DMS 273 (cell line): ENCODE measurements around the gene DAZAP1.
"Not testable (repeated sequence)": the region's sequence is repeated elsewhere in the genome, so short reads cannot be mapped to it uniquely, and the experiment has no call there.

ENCODE experiments used
- DNase-seq: peaks from one replicate; lab custom pipeline; 2025; ENCODE audit not compliant: unreplicated experiment; lab: John Stamatoyannopoulos, UW

The DAZAP1 gene

GRCh38 chr19:1439525-1440417 lies 32.4 kb downstream of the DAZAP1 start:
- DNase-seq: not testable (repeated sequence)

DNA sequence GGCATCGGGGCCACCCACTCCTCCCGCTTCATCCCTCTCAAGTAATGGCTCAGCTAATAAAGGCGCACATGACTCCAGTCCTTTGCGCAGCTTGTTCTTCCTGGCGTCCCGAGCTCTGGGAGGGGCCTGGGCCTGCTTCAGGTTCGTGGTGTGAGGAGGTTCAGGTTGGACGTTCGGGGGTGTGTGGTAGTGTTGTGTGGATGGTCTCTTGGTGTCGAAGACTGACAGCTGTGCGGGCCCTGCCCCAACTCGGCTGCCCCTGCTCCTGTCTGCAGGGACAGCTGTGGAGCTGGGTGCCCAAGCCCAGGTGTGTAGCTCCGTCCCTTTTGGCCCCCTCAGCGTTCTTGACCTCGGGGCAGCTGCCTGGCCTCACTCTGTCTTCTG lies 33.0 kb downstream of the DAZAP1 start:
- no peak for DNase-seq

- no peak for DNase-seq
Observed at GRCh38 chr19:1441022-1441426, 33.6 kb downstream of the DAZAP1 start.

GRCh38 chr19:1441677-1442438 lies 34.5 kb downstream of the DAZAP1 start:
- DNase-seq: no peak

DNA sequence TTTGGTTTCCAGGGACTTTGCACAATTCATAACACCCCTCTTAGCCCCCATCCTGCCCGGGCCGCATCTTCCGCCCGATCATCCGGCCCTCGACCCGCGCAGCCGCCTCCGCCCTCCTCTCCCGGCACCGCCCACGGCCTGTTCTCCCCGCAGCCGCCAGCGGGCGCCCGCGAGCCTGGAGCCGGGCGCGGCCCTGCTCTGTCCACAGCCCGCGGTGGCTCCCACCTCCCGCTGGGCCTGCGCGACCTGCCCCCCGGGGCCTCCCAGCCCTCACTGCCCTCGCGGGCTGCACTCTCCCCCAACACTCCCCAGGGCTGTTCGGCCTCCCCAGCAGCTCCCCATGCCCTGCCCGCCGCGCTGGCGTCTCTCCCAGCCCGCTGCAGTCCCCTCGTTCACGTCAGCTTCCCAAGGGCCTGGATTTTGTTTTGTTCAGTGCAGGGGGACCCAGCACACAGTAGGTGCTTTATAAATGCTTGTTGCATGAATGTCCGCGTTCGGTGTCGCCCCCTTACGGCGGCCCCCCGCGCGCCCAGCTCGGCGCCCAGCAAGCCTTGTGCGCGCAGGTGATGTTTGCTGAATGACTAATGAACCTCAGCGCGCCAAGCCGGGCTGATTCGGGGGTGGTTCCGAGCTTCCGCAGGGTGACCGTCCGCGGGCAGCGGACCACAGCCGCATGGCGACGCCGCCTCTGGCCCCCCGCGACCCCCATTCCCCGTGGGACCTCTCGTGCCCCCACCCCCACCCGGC lies 38.0 kb downstream of the DAZAP1 start:
- DNase-seq: peak; percentile 89

- peak; percentile 87 for DNase-seq
Observed at GRCh38 chr19:1445932-1446712, 38.7 kb downstream of the DAZAP1 start.

DNA sequence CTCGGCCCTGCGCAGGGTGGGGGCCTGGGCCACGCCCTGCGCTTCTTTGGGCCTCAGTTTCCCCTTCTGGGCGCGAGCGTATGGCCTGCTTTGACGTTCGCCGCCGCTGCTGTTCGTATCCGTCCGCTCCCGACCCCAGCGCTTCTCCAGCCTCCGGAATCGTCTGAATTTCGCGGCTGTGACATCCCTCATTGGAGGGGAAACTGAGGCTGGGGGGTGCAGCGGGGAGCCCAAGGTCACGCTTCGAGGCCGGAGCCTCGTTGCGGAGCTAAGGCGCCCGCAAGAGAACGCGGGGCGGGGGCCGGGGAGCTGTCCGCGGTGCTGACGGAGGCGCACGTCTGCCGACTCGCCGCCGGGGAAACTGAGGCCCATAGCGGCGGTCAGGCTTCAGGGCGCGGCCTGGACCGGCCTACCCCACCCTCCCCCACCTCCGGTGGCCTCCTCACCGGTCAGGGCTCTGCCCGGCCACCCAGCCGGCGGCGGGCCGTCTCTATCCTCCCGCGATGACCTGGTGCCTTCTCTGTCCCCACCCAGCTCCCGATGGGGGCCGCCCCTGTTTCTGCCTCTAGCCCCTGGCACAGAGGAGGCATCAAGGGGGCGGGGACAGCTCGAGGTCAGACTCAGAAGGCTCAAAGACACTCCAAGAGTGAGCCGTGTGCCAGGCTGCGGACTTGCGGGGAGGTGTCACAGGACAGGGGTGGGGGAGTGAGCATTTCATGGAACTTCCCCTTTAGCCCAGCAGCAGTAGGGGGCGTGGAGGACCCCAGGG lies 39.5 kb downstream of the DAZAP1 start:
- peak; percentile 66 for DNase-seq

DNA sequence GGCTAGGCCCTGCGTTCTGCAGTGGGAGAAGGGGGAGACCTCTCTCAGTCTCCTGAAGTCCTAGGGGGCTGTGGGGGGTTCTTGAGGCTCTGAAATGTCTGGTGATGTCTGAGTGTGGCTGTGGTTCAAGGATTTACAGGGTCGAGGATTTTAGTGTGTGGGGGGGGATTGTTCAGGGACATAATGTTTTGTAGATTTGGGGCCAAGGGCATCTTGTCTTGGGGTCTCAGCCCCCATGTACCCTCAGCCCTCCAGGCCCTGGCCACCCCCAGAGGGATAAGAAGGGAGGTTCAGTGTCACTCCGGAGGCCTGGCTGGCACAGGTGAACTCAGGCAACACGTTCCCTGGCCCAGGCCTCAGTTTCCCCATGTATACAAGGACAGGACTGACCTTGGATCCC lies 40.1 kb downstream of the DAZAP1 start:
- DNase-seq: no peak

- no peak for DNase-seq
Observed at GRCh38 chr19:1447944-1448343, 40.6 kb downstream of the DAZAP1 start.

- DNase-seq: peak; percentile 90
Observed at GRCh38 chr19:1449467-1450442, 42.4 kb downstream of the DAZAP1 start, which contains the start of gene APC2. Gene APC2, plus strand, starts transcription at chr19:1450121. Its CDS starts 2,881 bp downstream, at chr19:1453002.

DNA sequence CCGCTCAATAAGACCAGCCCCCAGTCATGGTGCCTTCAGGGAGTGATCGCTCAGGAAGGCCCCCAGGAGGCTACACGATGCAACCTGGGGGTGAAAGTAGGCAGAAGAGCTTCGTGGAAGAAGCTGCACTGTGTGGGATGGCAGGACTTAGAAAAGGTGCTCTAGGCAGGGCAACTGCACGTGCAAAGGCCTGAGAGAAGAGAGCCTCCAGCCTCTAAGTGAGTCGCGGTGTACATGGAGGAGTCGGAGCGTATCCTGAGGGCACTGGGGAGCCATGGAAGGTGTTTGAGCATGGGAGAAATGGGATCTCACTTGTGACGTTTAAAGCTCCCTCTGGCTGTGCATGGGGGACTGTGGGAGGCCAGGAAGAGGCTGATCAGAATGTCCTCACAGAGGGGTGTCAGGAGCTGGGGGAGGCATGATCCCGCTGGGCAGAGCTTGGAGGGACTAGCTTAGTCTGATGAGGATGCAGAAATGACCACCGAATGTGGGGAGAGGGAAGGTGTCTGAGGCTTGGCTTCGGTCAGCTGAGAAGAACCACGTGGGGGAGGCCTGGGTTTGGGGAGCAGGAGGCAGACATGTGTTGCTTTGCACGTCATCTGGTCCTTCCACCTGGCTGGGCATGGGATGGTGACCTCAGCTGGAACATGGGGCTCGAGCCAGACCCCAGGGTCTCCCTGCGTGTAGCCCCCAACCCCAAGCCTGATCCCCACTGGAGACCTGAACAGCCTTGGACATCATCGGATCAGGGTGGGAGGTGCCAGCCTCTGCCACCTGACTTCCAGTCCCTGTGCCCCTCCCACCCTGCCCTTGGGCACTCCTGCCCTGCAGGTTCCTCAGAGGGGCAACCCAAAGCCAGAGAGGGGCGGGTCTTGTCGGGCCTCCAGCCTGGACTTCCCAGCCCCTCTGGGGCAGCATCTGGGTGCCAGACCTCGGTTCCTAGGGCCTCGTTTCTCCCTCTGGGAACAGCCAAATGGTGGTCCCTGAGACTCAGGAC lies 43.6 kb downstream of the DAZAP1 start:
- peak; percentile 54 for DNase-seq

GRCh38 chr19:1451916-1452801 lies 44.8 kb downstream of the DAZAP1 start:
- DNase-seq: no peak

- DNase-seq: peak; percentile 60
Observed at GRCh38 chr19:1452802-1453524, 45.6 kb downstream of the DAZAP1 start.

DNA sequence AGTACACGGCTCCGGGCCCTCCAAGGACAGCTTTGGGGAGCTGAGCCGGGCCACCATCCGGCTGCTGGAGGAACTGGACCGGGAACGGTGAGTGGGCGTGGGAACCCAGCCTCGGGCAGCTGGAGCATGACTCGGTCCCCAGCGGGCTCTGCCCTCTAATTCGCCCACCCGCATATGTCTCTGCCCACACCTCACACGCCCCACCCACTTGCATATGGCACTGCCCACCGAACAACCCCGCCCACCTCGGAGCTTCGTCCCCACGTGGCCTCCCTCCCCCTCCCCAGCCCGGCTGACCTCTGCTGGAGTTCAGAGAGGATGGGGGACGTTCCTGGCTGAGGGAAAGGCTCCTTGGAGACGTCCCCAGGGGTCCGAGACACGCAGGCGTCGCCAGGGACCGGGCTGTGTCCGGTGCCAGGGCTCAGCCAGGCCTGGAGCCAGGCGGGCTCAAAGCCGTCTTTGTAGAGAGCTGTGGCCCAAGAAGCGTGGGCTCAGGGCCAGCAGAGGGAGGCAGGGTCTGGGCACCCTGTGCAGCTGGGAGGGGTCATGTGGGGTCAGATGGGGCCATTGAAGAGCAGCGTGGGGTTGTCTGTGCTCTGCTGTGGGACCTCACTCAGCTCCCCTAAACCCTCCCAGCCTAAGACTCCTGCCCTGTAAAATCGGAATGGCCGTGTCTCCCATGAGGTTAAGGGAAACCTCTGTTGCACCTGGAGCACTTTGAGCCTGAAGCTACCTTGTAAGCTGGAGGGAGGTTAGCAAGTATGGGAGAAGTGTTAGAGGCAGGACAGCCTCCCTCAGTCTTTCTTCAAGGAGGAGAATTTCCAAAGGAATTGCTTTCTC lies 46.4 kb downstream of the DAZAP1 start:
- peak; percentile 94 for DNase-seq

DNA sequence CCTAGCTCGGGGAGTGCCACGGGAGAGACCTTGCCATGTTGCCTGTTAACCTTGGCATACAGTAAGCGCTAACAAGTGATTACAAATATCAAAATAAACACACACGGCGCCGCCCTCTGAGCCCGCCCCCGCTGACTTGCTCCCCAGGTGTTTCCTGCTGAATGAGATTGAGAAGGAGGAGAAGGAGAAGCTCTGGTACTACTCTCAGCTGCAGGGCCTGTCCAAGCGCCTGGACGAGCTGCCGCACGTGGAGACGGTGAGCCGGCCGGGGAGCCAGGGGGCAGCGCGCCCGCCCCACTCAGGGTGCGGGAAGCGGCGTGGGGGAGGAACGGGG lies 47.6 kb downstream of the DAZAP1 start:
- no peak for DNase-seq
